SK-N-SH (cell line): ENCODE measurements around the gene IL1R2. TPM values are rescaled to one million over a fixed set of nuclear protein-coding genes. Genes with fewer than 3 reads are reported as not detected.

Experiments
- CTCF ChIA-PET: fragments of 300-600, 350-600 bp; formaldehyde crosslinking; extraction: SDS; loops from one replicate; lab custom pipeline; 2021; lab: Yijun Ruan, JAX
- POLR2A ChIA-PET: fragments of 350-600 bp; sonication (Branson Sonifier 250); formaldehyde crosslinking; extraction: SDS; loops from one replicate; lab custom pipeline; 2020; ENCODE audit warnings: antibody characterized with exemption, inconsistent platforms; lab: Yijun Ruan, JAX
- DNase-seq: peaks from one replicate; pipeline ENCODE4 v3.0.0; 2012
- H2AFZ ChIP-seq: fragments of 200-600 bp; sonication (generic); 2 replicates; pipeline ENCODE4 v1.8.1; 2016; ENCODE audit warnings: antibody characterized with exemption, mild to moderate bottlenecking, low read depth
- H3F3A ChIP-seq: fragments of 200-600 bp; sonication (generic); replicated peaks from 2 replicates; pipeline ENCODE3; 2016; ENCODE audit warnings: antibody characterized with exemption, mild to moderate bottlenecking; ENCODE audit not compliant: insufficient read depth
- H3K27ac ChIP-seq, 2 experiments: fragments of 200-500 bp in 1 of 2; fragments of 200-600 bp in 1 of 2; sonication (Bioruptor generic) in 1 of 2; sonication (generic), shearing (Covaris generic) in 1 of 2; 2 replicates each; pipeline versions ENCODE4 v1.5.1 to v1.6.1; 2014 to 2016; ENCODE audit warnings: low read depth in 2 of 2, inconsistent platforms in 1 of 2, low read length in 1 of 2, mild to moderate bottlenecking in 1 of 2, mixed read lengths in 1 of 2
- H3K27me3 ChIP-seq: fragments of 200-600 bp; sonication (generic), shearing (Covaris generic); 2 replicates; pipeline ENCODE4 v1.6.1; 2016; ENCODE audit warnings: mixed run types; ENCODE audit not compliant: insufficient read depth
- H3K36me3 ChIP-seq, 2 experiments: fragments of 200-500 bp in 1 of 2; fragments of 200-600 bp in 1 of 2; sonication (Bioruptor generic) in 1 of 2; sonication (generic) in 1 of 2; replicated peaks in 1 of 2; 2 replicates each; pipeline versions ENCODE3 to v1.5.1; 2014 to 2016; ENCODE audit warnings: low read length in 1 of 2, mild to moderate bottlenecking in 1 of 2; ENCODE audit not compliant: insufficient read depth in 2 of 2, control insufficient read depth in 1 of 2
- H3K4me1 ChIP-seq, 2 experiments: fragments of 200-500 bp in 1 of 2; fragments of 200-600 bp in 1 of 2; sonication (Bioruptor generic) in 1 of 2; sonication (generic), shearing (Covaris generic) in 1 of 2; 2 replicates each; pipeline versions ENCODE4 v1.5.1 to v1.6.1; 2014 to 2016; ENCODE audit warnings: low read depth in 1 of 2, low read length in 1 of 2, mixed run types in 1 of 2; ENCODE audit not compliant: insufficient read depth in 2 of 2, control insufficient read depth in 1 of 2
- H3K4me2 ChIP-seq: fragments of 200-600 bp; sonication (generic), shearing (Covaris generic); 2 replicates; pipeline ENCODE4 v1.6.1; 2017; ENCODE audit warnings: mixed run types
- H3K4me3 ChIP-seq, 2 experiments: fragments of 200-500 bp in 1 of 2; fragments of 200-600 bp in 1 of 2; sonication (Bioruptor generic) in 1 of 2; sonication (generic), shearing (Covaris generic) in 1 of 2; 2 replicates each; pipeline versions ENCODE4 v1.5.1 to v1.8.1; 2014 to 2016; ENCODE audit warnings: low read depth in 2 of 2, inconsistent platforms in 1 of 2, low read length in 1 of 2, mild to moderate bottlenecking in 1 of 2, mixed read lengths in 1 of 2, moderate library complexity in 1 of 2
- H3K79me2 ChIP-seq: fragments of 200-600 bp; sonication (generic); 2 replicates; pipeline ENCODE4 v1.8.1; 2017; ENCODE audit warnings: mild to moderate bottlenecking; ENCODE audit not compliant: insufficient read depth
- H3K9ac ChIP-seq: fragments of 200-600 bp; sonication (generic); 2 replicates; pipeline ENCODE4 v1.6.1; 2017; ENCODE audit warnings: mixed run types
- H3K9me2 ChIP-seq: fragments of 200-600 bp; sonication (generic); 2 replicates; pipeline ENCODE4 v1.6.1; 2017; ENCODE audit warnings: mixed run types
- H3K9me3 ChIP-seq: fragments of 200-600 bp; sonication (generic); 2 replicates; pipeline ENCODE4 v1.6.1; 2017; ENCODE audit warnings: mixed run types, mild to moderate bottlenecking, moderate library complexity
- H4K20me1 ChIP-seq: fragments of 200-600 bp; sonication (generic); 2 replicates; pipeline ENCODE4 v1.6.1; 2017; ENCODE audit warnings: mild to moderate bottlenecking, mixed run types; ENCODE audit not compliant: insufficient read depth
- FOXJ3 ChIP-seq: sonication (generic); formaldehyde crosslinking; IDR thresholded peaks from 2 replicates; pipeline ENCODE4 v1.5.1; 2020; ENCODE audit warnings: mild to moderate bottlenecking, missing genetic modification reagents
- FOXM1 ChIP-seq: IDR thresholded peaks from 2 replicates; pipeline ENCODE4 v1.4.0; 2012; ENCODE audit warnings: low read depth, mild to moderate bottlenecking
- POLR2AphosphoS5 ChIP-seq: IDR thresholded peaks from 2 replicates; pipeline ENCODE4 v1.6.1; 2012; ENCODE audit warnings: low read depth, low read length
- RAD21 ChIP-seq: IDR thresholded peaks from 2 replicates; pipeline ENCODE4 v1.6.1; 2012; ENCODE audit warnings: mild to moderate bottlenecking, low read length
- RCOR1 ChIP-seq: fragments of 150-350 bp; IDR thresholded peaks from 2 replicates; pipeline ENCODE4 v1.6.1; 2017; ENCODE audit warnings: antibody characterized with exemption, low read length
- RFX5 ChIP-seq: IDR thresholded peaks from 2 replicates; pipeline ENCODE4 v1.6.1; 2012; ENCODE audit warnings: mild to moderate bottlenecking, improper control_type of control experiment, low read length
- RXRA ChIP-seq: IDR thresholded peaks from 2 replicates; pipeline ENCODE4 v1.4.0; 2012; ENCODE audit warnings: low read depth, mild to moderate bottlenecking, borderline replicate concordance
- SIN3A ChIP-seq: IDR thresholded peaks from 2 replicates; pipeline ENCODE4 v1.6.1; 2012; ENCODE audit warnings: low read depth, mild to moderate bottlenecking, low read length, moderate library complexity, borderline replicate concordance
- TCF12 ChIP-seq: IDR thresholded peaks from 2 replicates; pipeline ENCODE4 v1.4.0; 2012
- WGBS: methylation state at CpG from one replicate; pipeline ENCODE4 v1.1.6; 2017; ENCODE audit warnings: low lambda C conversion rate; 5-methylcytosine and 5-hydroxymethylcytosine counted together
- polyA plus RNA-seq, 3 experiments: library from polyadenylated mRNA; depleted of rRNA; stranded (reverse); fragments of >200 nt; gene quantifications; 2 replicates each; pipeline ENCODE4 v1.2.3, GENCODE V29; 2012
- TF ChIP-seq, protein P1 (sequence below): IDR thresholded peaks from 2 replicates; pipeline ENCODE4 v1.4.0; 2012; ENCODE audit warnings: low read depth
- TF ChIP-seq, protein P2 (sequence below): fragments of 150-350 bp; IDR thresholded peaks from 2 replicates; pipeline ENCODE4 v1.6.1; 2017; ENCODE audit warnings: antibody characterized with exemption, low read length, low read depth, borderline replicate concordance
- TF ChIP-seq, protein P3 (sequence below): IDR thresholded peaks from 2 replicates; pipeline ENCODE4 v1.6.1; 2012; ENCODE audit warnings: mild to moderate bottlenecking, low read depth, low read length, moderate library complexity
- TF ChIP-seq, protein P4 (sequence below): IDR thresholded peaks from 2 replicates; pipeline ENCODE4 v1.4.0; 2012; ENCODE audit warnings: low read depth, borderline replicate concordance

IL1R2 gene
- polyA plus RNA-seq, 1 of the 3 experiments (the other 2 are of a cell fraction) = 0.16 TPM

DNA sequence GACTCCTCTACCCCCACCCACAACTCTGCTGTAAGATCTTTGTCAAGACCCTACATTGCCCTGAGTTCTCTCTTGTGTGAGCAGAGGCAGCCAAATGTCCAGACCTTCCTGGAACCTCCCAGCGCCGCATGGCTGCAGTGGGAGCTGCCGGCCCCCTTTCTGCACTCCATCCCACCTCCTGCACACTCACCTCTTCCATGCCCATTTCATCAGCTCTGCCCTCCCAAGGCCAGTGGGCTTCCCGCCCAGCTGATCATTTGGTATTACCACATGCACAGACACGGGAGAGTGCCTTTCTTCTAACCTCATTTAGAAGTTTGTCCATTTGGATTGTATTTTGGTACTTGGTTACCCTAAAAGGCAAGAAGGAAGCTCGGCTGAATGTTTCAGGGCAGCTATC lies 2.0 kb downstream of the IL1R2 start:
- H3K27ac ChIP-seq = no peak overlapping the region
- ChIA-PET POLR2A (no interaction called here), CTCF (interaction anchor here (0.6 to 2.2 kb wide), 3 partner anchors 26 to 247 kb away, joined by 3 to 7 read pairs (median 6); no protein-coding TSS in a partner anchor)
- no peak overlapping the region for H3K4me2 ChIP-seq
- WGBS = 52% methylated on average over 6 of the region's 6 CpGs
- TF ChIP-seq, protein P1, sequence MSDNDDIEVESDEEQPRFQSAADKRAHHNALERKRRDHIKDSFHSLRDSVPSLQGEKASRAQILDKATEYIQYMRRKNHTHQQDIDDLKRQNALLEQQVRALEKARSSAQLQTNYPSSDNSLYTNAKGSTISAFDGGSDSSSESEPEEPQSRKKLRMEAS = no peak
- no peak for TF ChIP-seq FOXJ3 (CRISPR knock-in tag)
- no peak for TF ChIP-seq RCOR1
- TF ChIP-seq, protein P2, sequence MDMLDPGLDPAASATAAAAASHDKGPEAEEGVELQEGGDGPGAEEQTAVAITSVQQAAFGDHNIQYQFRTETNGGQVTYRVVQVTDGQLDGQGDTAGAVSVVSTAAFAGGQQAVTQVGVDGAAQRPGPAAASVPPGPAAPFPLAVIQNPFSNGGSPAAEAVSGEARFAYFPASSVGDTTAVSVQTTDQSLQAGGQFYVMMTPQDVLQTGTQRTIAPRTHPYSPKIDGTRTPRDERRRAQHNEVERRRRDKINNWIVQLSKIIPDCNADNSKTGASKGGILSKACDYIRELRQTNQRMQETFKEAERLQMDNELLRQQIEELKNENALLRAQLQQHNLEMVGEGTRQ = no peak
- TF ChIP-seq, protein P3, sequence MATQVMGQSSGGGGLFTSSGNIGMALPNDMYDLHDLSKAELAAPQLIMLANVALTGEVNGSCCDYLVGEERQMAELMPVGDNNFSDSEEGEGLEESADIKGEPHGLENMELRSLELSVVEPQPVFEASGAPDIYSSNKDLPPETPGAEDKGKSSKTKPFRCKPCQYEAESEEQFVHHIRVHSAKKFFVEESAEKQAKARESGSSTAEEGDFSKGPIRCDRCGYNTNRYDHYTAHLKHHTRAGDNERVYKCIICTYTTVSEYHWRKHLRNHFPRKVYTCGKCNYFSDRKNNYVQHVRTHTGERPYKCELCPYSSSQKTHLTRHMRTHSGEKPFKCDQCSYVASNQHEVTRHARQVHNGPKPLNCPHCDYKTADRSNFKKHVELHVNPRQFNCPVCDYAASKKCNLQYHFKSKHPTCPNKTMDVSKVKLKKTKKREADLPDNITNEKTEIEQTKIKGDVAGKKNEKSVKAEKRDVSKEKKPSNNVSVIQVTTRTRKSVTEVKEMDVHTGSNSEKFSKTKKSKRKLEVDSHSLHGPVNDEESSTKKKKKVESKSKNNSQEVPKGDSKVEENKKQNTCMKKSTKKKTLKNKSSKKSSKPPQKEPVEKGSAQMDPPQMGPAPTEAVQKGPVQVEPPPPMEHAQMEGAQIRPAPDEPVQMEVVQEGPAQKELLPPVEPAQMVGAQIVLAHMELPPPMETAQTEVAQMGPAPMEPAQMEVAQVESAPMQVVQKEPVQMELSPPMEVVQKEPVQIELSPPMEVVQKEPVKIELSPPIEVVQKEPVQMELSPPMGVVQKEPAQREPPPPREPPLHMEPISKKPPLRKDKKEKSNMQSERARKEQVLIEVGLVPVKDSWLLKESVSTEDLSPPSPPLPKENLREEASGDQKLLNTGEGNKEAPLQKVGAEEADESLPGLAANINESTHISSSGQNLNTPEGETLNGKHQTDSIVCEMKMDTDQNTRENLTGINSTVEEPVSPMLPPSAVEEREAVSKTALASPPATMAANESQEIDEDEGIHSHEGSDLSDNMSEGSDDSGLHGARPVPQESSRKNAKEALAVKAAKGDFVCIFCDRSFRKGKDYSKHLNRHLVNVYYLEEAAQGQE = no peak
- TF ChIP-seq, protein P4, sequence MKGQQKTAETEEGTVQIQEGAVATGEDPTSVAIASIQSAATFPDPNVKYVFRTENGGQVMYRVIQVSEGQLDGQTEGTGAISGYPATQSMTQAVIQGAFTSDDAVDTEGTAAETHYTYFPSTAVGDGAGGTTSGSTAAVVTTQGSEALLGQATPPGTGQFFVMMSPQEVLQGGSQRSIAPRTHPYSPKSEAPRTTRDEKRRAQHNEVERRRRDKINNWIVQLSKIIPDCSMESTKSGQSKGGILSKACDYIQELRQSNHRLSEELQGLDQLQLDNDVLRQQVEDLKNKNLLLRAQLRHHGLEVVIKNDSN = no peak
- no peak for TF ChIP-seq RAD21
- no peak for TF ChIP-seq FOXM1
- TF ChIP-seq SIN3A = no peak
- no peak for TF ChIP-seq RFX5
- no peak for TF ChIP-seq RXRA
- H3K4me1 ChIP-seq = no peaks in the 10 kb centered on the region; a peak in 1 of 4 replicates
- no peaks in the 10 kb centered on the region for H3K9me2 ChIP-seq
- no peaks in the 10 kb centered on the region for H3K9me3 ChIP-seq
- no peaks in the 10 kb centered on the region for H4K20me1 ChIP-seq
- no peak for DNase-seq
- H3K36me3 ChIP-seq = no peaks in the 10 kb centered on the region
- no peak overlapping the region for H3K9ac ChIP-seq
- H2AFZ ChIP-seq = no peak overlapping the region
- no peaks in the 10 kb centered on the region for H3F3A ChIP-seq
- peaks cover 68% of the 10 kb centered on the region; the same call in 1 of the 2 replicates for H3K27me3 ChIP-seq
- no peaks in the 10 kb centered on the region for H3K79me2 ChIP-seq
- no peak overlapping the region for H3K4me3 ChIP-seq

DNA sequence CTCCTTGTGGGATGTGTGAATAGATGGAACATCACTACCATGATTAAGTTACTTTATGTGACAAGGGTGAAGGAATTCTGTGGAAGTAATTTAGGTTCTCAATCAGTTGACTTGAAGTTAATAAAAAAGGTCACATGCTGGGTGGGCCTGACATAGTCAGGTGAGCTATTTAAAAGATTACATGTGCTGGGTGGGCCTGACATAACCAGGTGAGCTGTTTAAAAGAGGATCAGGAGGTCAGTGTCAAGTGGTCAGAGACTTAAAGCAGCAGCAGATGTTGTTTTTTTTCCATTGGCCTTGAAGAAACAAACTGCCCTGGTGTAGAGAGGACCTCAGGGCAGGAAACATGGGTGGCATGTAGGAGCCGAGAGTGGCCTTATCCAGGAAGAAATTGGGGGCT lies 3.3 kb downstream of the IL1R2 start:
- TF ChIP-seq FOXM1 (no peak), TCF12 (no peak), RAD21 (no peak), POLR2AphosphoS5 (no peak)
- TF ChIP-seq, protein P1 = no peak
- Histone ChIP-seq H3K27me3 (peaks cover 66% of the 10 kb centered on the region; the same call in 1 of the 2 replicates), H3K9me2 (no peaks in the 10 kb centered on the region), H3K27ac (no peak overlapping the region), H4K20me1 (no peaks in the 10 kb centered on the region), H3F3A (no peaks in the 10 kb centered on the region), H3K79me2 (no peaks in the 10 kb centered on the region), H3K9ac (no peak overlapping the region), H3K9me3 (no peaks in the 10 kb centered on the region), H3K4me1 (no peaks in the 10 kb centered on the region; a peak in 1 of 4 replicates), H2AFZ (no peak overlapping the region), H3K4me2 (no peak overlapping the region), H3K36me3 (no peaks in the 10 kb centered on the region), H3K4me3 (no peak overlapping the region)
- 38% methylated on average over 1 of the region's 1 CpG for WGBS
- ChIA-PET CTCF (interaction anchor here (1.2 to 2.2 kb wide), 4 partner anchors 11 to 246 kb away, joined by 4 to 7 read pairs (median 5); no protein-coding TSS in a partner anchor), POLR2A (no interaction called here)
- no peak for DNase-seq
